Subcutaneous abdominal adipose tissue (tissue), 5 donors: ENCODE data around the gene MEG3.

Experiments used
- H3K27ac ChIP-seq: one replicate; pipeline ENCODE4 v1.7.0; 2013; ENCODE audit warnings: low read depth, mild to moderate bottlenecking, inconsistent platforms, low read length, moderate library complexity
- H3K27me3 ChIP-seq, 5 donors: one replicate each; pipeline ENCODE4 v1.7.0; 2013; ENCODE audit warnings: low read length in 5 of 5, inconsistent platforms in 1 of 5; ENCODE audit not compliant: control insufficient read depth in 5 of 5, insufficient read depth in 4 of 5
- H3K36me3 ChIP-seq, 5 donors: one replicate each; pipeline ENCODE4 v1.7.0; 2013; ENCODE audit warnings: low read length in 5 of 5; ENCODE audit not compliant: control insufficient read depth in 5 of 5, insufficient read depth in 5 of 5
- H3K4me1 ChIP-seq, 5 donors: one replicate each; pipeline ENCODE4 v1.7.0; 2013; ENCODE audit warnings: low read length in 5 of 5, mild to moderate bottlenecking in 3 of 5, moderate library complexity in 1 of 5; ENCODE audit not compliant: control insufficient read depth in 5 of 5, insufficient read depth in 5 of 5
- H3K4me3 ChIP-seq, 5 donors: one replicate each; pipeline ENCODE4 v1.7.0; 2013; ENCODE audit warnings: low read length in 5 of 5, low read depth in 1 of 5
- H3K9ac ChIP-seq, 5 donors: one replicate each; pipeline ENCODE4 v1.7.0; 2013; ENCODE audit warnings: low read length in 5 of 5, mild to moderate bottlenecking in 4 of 5, moderate library complexity in 3 of 5
- H3K9me3 ChIP-seq, 5 donors: one replicate each; pipeline ENCODE4 v1.7.0; 2013; ENCODE audit warnings: low read length in 5 of 5; ENCODE audit not compliant: control insufficient read depth in 5 of 5
- donor health status: healthy.
- donor health status: healthy.
- donor health status: healthy.
- donor health status: healthy.
- donor health status: healthy.

MEG3 gene

DNA sequence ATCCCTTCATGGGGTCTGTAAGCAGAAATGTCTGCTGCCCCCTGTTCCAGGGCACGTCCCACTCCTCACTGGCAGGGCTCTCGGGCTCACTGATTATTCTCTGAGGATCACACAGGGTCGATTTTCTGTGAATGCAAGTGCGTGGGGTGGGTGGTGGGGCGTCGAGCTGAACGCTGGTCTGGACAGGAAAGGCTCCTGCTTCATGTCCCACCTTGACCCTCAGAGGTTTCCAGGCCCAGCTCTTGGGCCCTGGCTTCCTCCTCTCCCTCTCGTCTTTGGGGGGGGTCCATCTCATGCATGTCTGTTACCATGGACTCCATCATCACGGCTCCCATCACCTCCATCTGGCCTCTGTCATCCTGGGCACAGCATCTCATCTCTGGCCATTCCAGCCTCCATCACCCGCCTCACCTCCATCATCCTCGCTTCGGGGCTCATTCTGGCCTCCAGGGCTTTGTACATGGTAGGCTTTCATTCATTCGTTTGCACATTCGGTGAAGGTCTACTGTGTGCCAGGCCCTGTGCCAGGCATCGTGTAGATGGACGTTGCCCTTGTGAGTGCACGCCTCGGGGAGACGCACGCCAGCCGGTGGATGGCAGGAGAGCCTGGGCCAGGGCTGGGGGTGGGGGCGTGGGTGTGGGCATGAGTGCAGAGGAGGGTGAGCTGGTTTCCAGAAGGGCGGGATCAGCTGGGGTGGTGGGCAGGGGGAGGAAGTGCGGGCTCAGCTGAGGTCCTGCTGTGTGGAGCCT, 42.9 kb downstream of the MEG3 start:
- no peaks in the 10 kb centered on the region for H3K36me3 ChIP-seq
- no peaks in the 10 kb centered on the region for H3K4me1 ChIP-seq
- H3K27ac ChIP-seq = no peak overlapping the region
- peaks cover 0 to 14% (median 4%) of the 10 kb centered on the region in 5 donors for H3K27me3 ChIP-seq
- no peak overlapping the region for H3K9ac ChIP-seq
- no peak overlapping the region for H3K4me3 ChIP-seq
- no peaks in the 10 kb centered on the region for H3K9me3 ChIP-seq

DNA sequence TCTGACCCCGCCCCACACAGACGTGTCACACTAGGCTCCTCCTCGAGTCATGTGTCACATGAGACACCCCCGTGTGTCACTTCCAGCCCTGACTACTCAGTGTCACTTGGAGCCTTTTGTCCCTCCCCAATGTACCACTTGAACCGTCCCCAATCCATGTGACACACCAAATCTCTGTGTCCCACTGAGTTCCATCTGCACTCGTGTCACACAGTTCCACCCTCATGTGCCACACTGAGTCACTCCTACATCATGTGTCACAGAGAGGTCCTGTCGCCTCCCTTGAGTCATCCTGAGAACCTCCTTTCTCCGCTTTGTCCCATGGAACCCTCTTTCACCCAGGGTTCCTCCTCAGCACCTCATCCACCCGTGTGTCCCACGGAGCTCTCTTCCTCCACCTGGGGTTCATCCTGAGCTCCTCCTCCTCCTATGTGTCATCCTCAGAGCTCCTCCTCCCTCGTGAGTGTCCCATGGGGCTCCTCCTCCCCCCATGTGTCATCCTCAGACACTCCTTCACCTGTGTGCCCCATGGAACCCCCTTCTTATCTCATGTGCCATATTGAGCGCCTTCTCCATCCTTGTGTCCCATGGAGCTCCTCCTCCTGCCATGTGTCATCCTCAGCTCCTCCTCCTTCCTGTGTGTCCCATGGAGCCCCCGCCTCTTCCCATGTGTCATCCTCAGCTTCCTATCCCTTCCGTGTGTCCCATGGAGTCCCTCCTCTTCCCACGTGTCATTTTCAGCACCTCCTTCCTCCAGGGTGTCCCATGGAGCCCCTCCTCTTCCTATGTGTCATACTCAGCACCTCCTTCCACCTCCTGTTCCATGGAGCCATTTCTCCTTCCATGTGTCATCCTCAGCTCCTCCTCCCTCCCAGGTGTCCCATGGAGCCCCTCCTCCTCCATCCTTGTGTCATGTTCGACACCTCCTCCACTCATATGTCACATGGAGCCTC, 45.6 kb downstream of the MEG3 start:
- Histone ChIP-seq H3K9me3 (no peaks in the 10 kb centered on the region), H3K36me3 (no peaks in the 10 kb centered on the region), H3K4me3 (no peak overlapping the region), H3K27ac (peak overlapping the region; percentile 33), H3K4me1 (no peaks in the 10 kb centered on the region), H3K27me3 (peaks cover 0 to 24% (median 8%) of the 10 kb centered on the region in 5 donors), H3K9ac (no peak overlapping the region)

DNA sequence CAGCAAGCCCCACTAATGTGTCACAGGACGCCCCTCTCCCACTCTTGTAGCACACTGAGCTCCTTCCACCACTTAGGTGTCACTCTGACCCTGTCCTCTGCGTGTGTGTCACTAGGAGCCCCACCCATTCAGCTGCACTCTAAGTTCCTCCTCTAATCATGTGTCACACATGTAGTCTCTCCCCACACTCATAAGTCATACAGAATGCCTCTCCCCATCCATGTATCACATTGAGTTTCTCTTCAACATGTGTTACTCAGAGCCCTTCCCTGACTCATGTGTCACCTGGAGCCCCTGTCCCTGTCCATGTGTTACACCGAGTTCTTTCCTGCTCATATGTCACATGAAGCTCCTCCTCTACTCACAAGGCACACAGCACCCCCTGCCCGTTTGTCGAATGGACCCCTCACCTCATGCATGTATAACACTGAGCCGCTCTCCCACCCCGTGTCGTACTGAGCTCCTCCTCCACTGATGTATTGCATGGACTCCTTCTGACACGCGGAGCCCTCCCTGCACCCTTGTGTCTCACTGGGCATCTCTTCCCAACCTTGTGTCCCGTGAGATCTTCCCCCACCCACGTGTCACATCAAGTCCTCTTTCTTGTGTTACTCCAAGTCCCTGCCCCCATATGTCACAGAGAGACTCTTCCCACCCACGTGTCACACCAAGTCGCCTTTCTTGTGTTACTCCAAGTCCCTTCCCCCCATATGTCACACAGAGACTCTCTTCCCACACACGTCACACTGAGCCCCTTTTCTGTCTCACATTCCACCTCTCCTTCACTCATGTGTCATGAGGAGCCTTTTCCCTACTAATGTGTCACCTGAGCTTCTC, 46.6 kb downstream of the MEG3 start:
- H3K4me3 ChIP-seq = no peak overlapping the region
- H3K27ac ChIP-seq = no peak overlapping the region
- H3K4me1 ChIP-seq = no peaks in the 10 kb centered on the region
- peaks cover 0 to 19% (median 6%) of the 10 kb centered on the region in 5 donors for H3K27me3 ChIP-seq
- no peaks in the 10 kb centered on the region for H3K36me3 ChIP-seq
- no peaks in the 10 kb centered on the region for H3K9me3 ChIP-seq
- no peak overlapping the region for H3K9ac ChIP-seq

DNA sequence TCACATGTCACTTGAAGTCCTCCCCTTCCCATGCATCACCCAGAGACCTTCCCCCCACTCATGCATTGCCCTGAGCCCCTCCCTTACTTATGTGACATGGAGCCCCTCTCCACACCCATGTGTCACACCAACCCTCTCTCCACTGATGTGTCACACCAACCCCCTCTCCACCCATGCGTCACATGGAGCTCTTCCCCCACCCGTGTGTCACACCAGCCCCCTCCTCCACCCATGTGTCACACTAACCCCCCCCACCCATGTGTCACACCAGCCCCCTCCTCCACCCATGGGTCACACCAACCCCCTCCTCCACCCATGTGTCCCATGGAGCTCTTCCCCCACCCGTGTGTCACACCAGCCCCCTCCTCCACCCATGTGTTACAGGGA, 47.2 kb downstream of the MEG3 start:
- H3K27me3 ChIP-seq = peaks cover 0 to 20% (median 9%) of the 10 kb centered on the region in 5 donors
- no peak overlapping the region for H3K27ac ChIP-seq
- H3K4me3 ChIP-seq = no peak overlapping the region
- H3K4me1 ChIP-seq = no peaks in the 10 kb centered on the region
- no peaks in the 10 kb centered on the region for H3K9me3 ChIP-seq
- no peak overlapping the region for H3K9ac ChIP-seq
- no peaks in the 10 kb centered on the region for H3K36me3 ChIP-seq

DNA sequence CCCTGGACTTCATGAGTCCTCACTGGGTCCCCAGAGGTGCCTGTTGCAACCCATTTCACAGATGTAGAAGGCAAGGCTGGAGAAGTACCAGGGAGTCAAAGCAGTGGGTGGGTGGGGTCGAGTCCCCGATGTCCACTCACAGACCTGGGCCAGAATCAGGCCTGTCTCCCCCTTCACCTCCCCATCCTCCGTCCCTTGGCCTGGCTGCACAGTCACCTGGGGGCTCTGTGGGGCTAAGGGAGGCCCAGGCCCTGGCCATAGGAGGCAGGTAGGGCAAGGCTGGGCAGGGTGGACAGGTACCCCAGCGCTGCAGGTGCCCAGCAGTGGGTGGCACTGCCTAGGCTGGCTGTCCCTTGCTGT, 48.1 kb downstream of the MEG3 start:
- peaks cover 0 to 24% (median 9%) of the 10 kb centered on the region in 5 donors for H3K27me3 ChIP-seq

DNA sequence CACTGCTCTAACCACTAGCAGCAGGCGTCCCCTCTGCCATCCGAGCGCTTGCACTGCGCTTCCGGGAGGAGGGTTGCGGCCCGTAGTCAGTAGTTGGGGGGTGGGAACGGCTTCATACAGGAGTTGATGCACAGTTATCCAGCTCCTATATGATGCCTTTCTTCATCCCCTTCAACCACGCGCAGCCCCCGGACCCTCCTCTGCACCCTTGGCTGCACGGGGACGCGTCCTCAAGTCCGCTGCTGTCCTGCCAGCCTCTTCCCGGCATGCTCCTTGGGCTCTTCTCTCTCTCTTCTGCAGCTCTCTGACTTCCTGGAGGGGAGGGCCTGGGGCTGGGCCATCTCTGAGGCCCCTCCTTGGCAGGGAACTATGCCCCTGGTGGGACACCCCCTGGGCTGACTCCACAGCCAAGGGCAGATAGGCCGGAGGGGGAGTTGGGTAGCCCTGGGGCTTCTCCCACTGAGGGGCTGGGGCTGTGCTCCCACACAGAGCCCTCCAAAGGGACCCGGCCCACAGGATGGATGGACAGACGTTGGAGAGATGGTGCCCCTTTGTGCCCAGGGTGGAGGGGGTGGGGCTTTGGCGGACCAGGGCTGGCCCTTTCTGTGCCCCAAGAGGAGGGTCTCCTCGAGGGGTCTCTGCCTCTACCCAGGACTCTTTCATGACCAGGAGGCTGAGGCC, 48.6 kb downstream of the MEG3 start:
- Histone ChIP-seq H3K4me3 (no peak overlapping the region), H3K27ac (no peak overlapping the region), H3K36me3 (no peaks in the 10 kb centered on the region), H3K9me3 (no peaks in the 10 kb centered on the region), H3K9ac (no peak overlapping the region), H3K4me1 (no peaks in the 10 kb centered on the region), H3K27me3 (peaks cover 0 to 24% (median 13%) of the 10 kb centered on the region in 5 donors)

More for the DNA sequence above, 48.1 kb downstream of the MEG3 start:
- H3K27ac ChIP-seq = no peak overlapping the region
- no peaks in the 10 kb centered on the region for H3K36me3 ChIP-seq
- no peaks in the 10 kb centered on the region for H3K9me3 ChIP-seq
- no peak overlapping the region for H3K9ac ChIP-seq
- H3K4me3 ChIP-seq = no peak overlapping the region
- H3K4me1 ChIP-seq = no peaks in the 10 kb centered on the region

DNA sequence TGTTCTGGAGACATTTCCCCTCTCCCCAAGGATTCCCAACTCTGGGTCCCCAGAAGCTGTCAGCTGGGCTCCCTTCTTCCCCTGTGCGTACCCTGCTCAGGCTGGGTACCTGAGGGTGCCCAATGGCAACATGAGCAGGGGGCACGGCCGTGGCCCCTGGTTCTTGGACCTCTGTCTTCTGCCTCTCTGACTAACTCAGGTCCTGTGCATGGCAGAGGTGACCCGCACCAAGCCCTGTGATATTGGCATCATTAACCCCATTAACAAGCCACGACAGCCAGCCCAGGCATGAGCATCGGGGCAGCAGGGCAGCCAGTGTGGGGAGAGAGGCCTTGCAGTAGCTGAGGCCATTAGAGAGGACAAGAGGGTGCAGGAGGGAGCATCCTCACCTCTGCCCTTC, 49.2 kb downstream of the MEG3 start:
- H3K36me3 ChIP-seq = no peaks in the 10 kb centered on the region
- H3K27ac ChIP-seq = no peak overlapping the region
- peaks cover 0 to 24% (median 13%) of the 10 kb centered on the region in 5 donors for H3K27me3 ChIP-seq
- H3K9me3 ChIP-seq = no peaks in the 10 kb centered on the region
- H3K4me1 ChIP-seq = no peaks in the 10 kb centered on the region
- no peak overlapping the region for H3K4me3 ChIP-seq
- no peak overlapping the region for H3K9ac ChIP-seq

DNA sequence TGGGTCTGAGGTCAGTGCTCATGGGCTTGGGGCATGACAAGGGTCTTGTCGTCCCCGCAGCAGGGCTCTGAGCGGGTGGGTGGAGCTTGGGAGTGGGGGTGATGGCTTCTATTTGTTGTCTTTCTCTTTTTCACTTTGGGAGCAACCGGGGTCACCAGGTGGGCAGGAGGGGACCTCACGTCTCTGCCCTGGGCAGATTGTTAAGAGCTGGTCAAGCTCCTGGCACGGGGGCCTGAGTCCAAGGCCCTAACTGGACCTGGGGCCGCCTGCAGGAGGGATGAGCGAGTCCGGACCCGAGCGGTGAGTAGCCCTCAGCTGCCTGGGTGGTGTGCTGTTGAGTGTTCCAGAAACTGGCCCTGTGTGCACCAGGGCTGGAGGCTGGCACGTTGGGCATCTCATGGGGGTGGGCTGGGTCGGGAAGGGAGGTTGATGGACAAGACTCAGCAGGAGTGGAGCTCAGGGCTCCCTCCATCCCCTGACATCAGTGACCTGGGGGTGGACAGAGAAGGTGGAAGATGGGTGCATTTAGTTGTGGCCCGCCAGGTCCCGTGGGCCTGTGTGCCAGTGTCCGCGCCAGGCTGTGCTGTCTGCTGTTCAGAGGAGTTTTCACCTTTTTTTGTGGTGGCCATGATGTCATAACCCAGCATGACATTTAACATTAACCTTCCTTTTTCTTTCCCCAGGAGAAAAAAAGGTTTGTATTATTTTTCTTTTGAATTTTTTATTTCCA, 50.1 kb downstream of the MEG3 start:
- H3K36me3 ChIP-seq = no peaks in the 10 kb centered on the region
- no peaks in the 10 kb centered on the region for H3K9me3 ChIP-seq
- no peak overlapping the region for H3K4me3 ChIP-seq
- no peak overlapping the region for H3K9ac ChIP-seq
- H3K27me3 ChIP-seq = peaks cover 0 to 24% (median 13%) of the 10 kb centered on the region in 5 donors
- H3K27ac ChIP-seq = no peak overlapping the region
- H3K4me1 ChIP-seq = no peaks in the 10 kb centered on the region
